HG03558 (cell line): ENCODE results near the gene CACTIN.
"Not testable (repeated sequence)": the region's sequence is repeated elsewhere in the genome, so short reads cannot be mapped to it uniquely, and the experiment has no call there.

Source experiments
- ATAC-seq: cut with Tn5 transposase; IDR thresholded peaks from one replicate; pipeline ENCODE4 v1.9.1; 2021; ENCODE audit warnings: moderate number of reproducible peaks; ENCODE audit not compliant: unreplicated experiment; ENCODE audit errors: extremely low read depth

Gene CACTIN

DNA sequence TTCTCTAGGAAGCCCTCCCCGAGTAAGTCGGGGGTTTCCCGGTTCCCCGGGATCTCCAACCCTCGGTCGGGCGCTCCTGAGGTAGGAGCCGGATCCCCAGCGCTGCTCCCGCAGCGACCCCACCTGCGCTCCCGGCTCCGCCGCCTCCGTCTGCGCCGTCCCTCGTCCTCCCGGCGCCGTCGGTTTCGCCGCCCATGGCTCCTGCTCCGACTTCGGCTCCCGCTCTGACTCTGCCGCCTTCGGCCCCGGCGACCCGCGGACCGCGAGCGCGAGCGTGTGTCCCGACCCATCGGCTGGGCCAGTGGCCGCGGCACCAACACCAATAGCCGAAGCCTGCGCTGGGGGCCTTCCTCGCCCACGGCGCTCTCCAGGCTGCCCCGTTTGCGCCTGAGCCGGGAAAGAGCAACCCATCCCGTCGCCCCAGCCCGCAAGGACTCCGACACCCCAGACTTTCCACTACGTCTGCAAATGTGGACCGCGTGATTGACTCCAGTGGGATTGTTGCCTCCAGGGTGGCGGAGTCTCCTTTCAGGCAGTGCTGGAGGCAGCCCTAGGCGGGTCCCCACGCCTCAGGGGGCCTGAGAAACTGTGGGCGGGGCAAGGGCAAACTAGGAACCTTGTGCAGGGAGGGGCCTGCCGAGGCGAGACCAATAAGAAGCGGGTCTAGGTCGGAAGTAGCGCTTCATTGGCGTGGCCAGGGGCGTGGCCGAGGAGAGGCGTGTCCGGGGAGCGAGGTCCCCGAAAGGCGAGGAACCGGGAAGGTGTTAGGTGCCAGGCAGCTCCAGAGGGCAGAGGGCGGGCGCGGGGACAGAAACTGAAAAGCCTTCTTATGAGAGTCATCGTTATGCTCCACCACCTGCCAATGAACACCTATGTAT, at the start of gene CACTIN:
TSS of gene CACTIN (minus strand) at position 318 of the 878 bp plus-strand sequence. CDS start at position 290, 28 bp downstream.
- ATAC-seq, result peak; percentile 47

DNA sequence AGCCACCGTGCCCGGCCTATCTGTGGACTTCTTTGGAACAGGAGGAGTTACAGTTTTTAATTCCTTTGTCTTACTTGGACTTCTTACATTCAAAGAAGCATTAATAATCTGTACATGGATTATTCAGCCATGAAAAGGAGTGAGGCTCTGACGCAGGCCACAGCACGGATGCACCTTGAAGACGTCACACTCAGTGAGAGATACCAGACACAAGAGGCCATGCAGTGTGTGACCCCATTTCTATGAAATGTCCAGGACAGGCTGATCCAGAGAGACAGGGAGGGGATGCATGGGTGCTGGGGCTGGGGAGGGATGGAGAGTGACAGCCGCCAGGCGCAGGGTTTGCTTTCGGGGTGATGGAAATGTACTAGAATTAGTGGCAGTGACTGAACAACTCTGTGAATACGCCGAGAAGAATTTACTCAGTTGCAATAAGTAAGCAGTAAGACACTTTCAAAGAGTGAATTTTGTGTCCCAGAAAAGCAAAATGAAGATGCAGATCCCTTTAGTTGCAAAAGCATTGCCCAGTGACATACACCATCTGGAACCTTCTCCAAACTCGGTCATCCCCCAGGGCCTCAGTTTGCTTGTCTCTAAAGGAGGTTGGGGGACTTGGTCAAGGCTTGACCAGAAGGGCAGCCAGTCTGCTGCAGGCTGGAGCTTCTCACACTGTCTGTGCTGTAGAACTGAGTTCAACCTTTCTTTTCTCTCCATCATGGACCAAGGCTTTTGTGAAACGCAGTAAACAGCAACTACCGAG, 48.4 kb upstream of the CACTIN start:
- no peak for ATAC-seq

DNA sequence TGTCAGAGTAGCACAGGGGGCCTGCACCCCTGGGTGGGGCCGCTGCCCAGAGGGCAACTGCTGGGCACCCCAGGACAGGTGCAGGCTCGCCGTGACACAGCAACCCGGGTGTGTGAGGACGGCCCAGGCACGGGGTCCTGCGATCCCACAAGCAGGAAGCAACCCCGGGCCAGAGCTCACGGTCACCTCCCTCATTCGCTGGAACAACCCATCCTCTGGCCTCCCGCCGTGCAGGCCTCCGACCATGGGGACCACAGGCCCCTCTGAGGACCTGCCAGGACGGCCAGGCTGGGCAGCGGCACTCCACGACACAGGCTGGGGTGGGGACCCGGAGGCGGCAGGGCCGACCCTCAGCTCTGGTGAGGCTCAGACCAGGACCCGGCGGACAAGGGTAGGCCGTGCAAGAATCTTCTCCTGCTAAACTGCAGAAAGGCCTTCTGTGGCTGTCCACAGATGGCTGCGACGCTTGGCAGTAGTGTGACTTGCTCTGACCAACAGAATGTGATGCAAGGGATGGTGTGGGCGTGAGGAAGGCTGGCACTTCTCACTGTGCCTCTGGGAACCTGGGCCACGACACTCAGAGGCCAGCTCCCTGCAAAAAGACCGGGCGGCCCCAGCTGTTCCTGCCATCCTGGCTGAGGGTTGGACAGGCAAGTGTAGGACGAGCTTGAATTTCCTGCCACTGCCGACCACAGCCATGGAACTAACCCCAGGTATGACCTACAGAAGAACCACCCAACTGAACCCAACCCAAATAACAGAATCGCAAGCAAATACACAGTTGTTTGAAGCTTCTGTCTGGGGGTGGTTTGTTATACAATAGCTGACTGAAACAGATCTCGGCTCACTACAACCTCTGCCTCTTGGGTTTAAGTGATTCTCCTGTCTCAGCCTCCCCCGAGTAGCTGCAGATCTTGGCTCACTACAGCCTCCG, 47.2 kb upstream of the CACTIN start:
- ATAC-seq, result no peak

DNA sequence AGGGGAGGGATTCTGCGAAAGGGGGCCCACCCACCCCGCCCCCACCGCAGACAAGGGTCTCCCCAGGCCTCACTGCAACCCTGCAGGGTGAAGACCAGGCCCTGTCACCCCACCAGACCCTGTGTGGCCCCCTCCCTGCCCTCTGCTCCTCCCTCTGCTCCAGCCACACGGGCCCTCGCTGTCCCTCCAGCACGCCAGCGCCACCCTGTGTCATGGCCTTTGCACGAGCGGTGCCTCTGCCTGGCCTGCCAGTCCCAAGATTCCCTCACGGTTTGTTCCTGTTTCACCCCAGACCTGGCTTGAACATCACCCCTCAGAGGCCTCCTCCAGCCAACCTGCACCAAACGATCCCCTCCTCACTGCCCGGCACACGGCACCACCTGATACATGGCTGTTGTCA, 46.4 kb upstream of the CACTIN start:
- no peak for ATAC-seq

DNA sequence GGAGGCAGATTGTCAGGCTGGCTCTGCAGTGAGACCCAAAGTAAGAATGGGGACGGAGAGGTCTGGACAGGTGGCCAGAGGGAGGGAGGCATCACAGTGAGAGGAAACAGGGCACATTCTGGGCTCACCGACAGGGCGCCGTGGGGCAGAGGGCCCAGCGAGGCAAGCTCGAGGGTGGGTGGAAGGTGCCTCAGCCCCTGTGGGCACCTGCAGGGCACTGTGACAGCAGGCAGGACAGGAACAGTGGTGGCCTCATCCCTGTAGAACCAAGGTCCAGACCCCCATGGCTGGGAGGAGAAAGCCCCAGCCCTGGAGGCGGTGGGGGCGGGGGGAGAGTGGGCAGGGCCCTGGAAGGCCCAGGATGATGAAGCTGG, 46.0 kb upstream of the CACTIN start:
- ATAC-seq, result no peak

DNA sequence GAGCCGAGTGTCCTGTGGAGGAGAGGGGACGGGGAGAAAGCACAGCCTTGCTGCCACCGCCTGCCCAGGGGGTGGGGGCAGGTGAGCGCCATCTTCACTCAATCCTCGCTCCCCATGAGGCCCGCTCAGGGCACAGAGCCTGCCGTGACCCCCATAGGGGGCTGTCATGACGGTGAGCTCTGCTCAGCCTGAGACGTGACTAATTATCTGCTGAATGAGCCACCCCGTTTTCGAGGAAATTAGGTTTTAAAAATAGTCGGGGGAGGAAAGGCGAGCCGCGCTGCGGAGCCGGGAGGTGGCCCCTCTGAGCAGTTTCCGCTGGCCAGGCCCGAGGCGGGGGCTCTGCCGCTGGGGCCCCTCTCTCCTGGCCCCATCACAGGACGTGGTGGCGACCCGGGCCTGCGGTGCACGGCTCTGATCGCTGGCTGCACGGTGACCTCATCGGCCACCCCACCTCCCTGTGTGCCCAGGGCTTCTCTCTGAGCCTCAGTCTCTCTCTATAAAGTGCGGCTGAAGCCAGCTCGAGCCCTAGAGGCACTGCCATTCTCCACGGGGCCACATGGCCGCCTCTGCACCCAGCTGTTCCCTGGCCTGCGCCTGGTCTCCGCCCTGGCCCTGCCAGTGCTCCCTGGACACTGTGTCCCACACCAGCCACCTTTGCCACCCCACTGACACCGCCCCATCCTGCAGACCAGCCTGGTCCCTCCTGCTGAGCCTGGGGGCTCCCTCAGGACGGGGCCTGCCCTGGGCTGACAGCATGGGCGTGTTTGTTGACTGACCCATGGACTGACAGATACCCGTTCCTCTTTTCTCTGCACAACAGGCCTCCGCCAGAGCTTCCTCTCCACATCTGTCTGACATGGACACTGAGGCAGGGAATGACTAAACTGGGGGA, 45.3 kb upstream of the CACTIN start:
- ATAC-seq, result no peak

DNA sequence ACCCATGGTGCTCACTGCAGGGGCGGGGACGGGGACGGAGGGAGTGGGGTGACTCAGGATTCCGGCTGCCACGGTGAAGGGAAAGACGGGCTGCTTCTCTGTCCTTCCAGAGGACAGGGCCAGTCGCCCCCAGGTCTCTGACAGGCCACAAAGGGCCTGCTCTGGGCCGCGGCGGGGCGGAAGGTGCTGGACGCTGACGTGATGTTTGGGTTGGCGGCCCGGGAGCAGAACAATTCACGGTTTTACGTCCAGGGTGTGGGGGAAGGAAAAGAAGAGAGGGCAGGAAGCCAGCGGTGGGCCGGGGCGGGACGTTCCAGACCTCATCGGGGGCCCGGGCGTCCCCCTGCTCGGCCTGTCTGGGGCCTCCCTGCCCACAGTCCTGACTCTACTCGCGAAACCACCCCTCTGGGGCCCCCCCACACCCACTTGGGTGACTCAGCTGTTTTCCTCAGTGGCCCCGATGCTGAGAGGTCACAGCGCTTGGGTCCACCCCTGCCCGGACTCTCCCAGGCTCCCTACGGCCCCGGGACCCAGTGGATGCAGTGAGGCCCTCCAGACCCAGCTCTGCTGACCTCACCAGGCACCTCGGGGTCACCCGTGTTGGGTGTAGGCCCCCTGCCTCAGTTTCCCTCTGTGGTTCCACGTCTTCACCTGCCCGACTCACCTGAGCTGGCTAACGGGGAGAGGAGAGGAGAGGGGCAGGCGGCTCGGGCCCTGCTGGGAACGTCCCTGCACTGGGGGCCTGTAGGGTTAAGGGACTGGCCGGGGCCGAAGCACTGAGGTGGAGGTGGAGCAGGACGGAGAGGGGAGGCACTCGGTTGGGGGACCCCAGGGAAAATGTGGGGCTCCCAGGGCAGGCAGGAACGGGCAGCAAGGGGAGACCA, 44.4 kb upstream of the CACTIN start:
- no peak for ATAC-seq

DNA sequence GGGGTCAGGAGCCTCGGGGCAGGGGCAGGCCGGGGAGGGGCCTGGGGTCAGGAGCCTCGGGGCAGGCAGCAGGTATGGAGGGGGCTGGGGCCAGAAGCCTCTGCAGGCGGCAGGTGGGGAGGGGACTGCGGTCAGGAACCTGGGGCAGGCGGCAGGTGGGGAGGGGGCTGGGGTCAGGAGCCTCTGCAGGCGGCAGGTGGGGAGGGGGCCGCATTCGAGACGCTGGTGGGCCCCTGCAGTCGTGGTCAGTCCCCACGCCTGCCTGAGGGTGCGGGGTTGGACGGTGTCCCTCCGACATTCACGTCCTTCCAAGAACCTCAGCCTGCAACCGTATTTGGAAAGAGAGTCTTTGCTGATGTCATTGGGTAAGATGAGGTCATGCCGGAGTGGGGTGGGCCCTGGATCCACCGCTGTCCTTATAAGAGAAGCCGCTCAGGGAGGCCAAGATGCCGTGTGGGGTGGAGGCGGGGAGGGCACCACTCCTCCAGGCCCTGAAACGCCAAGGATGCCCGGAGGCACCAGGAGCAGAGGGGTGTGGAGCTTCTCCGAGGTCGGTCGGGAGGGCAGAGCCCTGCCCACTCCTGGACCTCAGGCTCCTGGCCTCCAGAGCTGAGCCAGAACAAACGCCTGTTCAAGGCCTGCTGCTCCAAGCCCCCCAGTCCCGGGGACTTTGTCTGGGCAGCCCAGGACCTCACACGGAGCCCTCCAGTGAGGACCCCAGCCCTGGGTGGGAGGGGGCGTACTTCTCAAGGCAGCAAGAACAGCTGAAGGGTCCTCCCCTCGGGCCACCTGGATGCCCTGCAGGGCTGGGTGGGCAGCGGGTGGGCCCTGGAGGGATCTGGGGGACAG, 43.6 kb upstream of the CACTIN start:
- ATAC-seq, result no peak

DNA sequence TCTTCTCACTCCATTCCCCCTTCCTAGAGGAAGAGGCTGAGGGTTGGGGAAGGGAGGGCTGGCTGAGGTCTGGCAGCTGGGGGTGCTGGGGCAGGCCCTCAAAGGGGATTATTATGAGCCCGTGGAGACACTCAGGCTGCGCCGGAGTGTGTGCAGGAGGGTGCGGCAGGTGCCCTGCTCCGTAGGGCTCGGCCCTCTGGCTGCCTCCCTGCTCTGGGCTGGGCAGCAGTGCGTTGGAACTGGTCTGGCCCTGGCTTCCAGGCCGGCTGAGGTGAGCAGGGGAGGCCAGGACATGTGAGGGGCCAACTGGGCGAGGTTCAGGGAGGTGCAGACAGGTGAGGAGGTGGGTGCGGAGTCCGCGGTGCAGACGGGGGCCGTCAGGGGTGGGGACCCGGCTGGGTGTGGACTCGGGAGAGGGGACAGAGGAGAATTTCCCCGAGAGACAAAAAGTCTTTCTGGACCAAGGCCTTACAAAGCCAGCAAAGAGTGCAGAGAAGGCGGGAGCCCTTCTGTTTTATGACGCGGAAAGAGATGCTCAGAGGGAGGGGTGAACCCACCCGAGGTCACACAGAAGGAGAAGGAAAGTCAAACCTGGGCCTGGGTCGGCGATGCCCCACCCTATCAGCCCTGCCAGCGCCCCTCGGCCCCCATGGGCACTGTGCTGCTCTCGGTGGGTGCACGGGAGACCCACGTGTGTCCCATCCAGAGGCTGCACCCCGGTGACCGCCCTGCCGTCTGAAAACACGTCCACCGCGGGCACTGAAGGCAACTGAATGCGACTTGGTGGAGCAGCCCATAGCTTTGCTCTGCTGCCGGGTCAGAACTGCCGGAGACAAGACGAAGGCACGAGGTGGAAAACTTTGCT, 42.7 kb upstream of the CACTIN start:
- no peak for ATAC-seq

DNA sequence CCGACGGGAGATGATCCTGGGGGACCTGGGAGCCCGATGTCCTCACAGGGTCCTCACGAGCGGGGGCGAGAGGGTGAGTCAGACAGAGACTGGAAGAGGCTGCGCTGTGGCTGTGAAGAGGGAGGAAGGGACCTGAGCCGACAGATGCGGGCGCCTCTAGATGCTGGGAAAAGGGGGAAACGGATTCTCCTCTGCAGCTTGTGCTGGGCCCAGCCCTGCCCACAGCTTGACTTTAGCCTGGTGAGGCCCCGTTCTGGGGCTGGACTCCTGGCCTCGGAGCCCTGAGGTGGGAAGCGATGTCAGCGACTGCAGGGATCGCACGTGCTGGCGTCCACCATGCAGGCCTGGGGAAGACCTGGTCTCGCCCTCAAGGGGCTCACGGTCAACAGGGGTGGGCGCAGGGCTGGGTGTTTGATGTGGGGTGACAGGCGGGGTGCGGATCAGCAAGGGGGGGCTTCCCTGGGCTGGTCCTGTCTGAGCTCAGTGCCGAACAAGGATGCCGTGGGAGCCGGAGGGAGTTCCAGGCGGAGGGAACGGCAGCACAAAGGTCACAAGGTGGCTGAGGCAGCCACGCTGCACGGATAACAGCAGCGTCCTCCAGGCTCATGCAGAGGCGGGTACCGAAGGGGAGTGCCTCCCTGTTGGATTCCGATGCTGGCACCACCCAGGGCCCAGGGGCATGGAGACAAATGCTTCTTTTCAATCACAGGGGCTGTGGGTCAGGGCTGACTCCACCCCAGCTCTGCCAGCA, 41.9 kb upstream of the CACTIN start:
- no peak for ATAC-seq

DNA sequence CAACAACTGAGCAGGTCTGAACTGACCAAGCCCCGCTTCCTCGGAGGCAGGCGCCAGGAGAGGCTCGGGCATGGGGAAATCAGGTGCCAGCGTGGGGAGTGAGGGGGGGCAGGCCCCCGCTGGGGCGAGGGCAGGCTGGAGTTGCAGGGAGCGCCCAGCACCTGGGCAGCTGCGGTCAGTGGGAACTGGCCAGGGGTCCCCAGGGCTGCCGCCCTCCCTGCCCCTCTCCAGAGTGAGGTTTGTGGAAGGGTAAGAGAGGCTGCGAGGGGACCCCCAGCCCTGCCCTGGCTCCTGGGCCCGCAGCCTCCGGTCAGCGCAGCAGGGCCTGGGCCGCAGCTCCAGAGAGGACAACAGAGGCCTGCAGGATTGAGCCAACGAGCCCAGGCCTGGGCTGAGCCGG, 41.2 kb upstream of the CACTIN start:
- ATAC-seq, result no peak

DNA sequence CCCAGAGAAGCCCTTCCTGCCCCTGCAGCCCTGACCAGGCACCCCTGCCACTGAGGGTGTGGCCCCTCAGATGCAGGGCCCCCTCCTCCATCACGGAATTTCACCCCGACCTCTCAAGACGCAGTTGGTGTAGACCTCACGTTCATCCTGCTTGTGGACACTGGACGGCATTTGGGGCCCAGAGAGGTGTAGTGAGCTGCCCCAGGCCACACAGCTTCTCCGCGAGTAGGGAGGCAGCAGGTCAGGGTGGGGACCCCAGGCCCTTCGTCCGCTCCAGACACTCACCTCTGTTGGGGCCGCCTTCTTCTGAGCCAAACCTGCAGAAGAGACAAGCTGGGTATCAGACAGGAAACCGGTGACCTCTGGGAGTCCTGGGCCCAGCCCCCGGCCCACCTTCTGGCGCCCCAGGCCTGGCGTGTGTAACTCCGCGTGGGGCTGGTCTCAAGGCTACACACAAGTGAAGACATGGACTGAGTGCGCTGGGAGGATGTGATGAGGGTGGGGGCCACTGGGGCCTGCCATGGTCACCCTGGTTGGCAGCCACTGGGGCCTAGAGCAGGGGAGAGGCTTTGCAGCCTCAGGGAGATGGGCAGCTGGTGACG, 40.5 kb upstream of the CACTIN start:
- no peak for ATAC-seq

DNA sequence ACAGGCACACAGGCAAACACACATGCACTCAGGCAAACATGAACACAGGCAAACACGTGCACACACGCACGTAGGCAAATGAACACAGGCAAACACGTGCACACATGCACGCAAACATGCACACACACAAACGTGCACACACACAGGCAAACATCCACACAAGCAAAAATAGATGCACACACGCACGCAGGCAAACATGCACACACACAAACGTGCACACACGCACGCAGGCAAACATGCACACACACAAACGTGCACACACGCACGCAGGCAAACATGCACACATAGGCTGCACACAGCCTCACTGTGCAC, 39.9 kb upstream of the CACTIN start:
- not testable (repeated sequence) for ATAC-seq

DNA sequence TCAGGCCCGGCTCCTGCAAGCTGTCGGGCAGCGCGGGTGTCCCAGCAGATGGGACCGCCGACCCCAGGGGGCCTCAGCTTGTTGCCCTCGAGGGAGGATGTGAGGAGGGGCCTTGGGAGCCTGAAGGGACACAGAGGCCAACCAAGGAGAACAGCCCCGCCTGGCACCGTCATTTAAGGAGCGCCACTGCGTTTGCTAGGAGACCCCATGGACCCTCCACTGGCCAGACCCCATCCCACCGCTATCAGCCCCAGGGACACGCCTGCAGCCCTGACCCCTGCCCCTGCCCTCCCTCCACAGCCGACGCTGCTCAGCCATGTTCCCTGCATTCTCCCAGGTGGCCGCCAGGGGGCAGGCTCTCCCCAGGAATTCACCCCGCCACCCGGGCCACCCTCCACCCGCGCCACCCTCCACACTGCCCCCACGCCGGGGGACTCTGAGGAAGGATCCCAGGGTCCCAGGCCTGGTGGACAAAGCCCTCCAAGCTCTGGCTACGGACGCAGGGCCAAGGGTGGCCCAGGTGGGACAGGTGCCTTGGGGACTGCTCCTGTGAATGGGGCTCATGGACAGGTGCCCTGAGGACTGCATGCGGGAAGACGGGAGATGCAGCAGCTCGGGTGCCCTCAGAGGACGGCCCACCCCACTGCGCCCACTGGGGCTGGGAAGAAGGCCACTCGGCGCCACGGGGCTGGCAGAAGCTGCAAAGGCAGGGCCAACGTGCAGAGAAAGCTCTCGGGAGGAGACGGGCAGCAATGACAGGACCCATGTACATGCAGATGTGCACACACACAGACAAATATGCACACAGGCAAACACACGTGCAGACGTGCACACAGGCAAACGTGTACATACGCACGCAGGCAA, 39.3 kb upstream of the CACTIN start:
- ATAC-seq, result no peak
